COLO668 (cell line): Measurements from ENCODE around the gene PLCB1.
"Not testable (repeated sequence)": the region's sequence is repeated elsewhere in the genome, so short reads cannot be mapped to it uniquely, and the experiment has no call there.

Experiments used
- DNase-seq: peaks from one replicate; lab custom pipeline; 2025; ENCODE audit not compliant: unreplicated experiment; lab: John Stamatoyannopoulos, UW

Gene PLCB1

DNA sequence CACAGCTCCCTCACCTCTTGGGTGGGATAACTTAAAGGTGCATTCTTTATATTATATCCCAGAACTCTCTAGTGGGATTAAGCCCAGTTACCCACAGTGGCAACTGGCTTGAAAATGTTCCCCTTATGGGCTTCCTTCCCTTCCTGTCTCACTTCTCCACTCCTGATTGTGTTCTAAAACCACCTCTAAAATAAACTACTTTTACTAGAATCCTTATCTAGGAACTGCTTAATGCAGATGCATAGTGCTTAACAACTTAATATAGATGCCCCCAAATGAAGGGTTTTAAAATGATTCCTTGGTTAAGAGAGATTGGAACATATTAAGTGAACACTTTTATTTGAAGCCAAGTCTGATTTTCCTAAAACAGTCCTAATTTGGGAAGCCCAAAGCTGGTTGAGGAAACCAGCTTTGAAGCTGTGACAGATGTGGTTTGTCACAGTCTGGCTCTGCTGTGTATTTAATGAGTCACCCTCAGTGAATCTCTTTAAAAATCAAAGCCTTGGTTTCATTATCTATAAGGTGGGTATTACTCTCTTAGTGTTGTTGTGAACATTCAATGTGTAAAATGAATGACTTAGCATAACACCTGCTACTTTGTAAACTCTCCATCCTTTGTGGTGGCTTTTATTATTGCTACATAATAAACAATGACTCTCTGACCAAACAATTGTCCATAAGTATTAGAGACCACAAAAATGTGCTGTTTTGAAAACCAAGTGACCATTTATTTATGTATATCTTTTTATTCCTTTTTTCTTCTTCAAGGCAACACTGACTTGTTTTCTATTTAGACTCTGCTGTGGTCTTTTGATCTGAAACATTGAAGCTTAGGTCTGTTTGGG, 24.4 kb downstream of the PLCB1 start:
- DNase-seq: peak; percentile 47

- DNase-seq: not testable (repeated sequence)
Measured at GRCh38 chr20:8159217-8159616, 27.2 kb downstream of the PLCB1 start.

DNA sequence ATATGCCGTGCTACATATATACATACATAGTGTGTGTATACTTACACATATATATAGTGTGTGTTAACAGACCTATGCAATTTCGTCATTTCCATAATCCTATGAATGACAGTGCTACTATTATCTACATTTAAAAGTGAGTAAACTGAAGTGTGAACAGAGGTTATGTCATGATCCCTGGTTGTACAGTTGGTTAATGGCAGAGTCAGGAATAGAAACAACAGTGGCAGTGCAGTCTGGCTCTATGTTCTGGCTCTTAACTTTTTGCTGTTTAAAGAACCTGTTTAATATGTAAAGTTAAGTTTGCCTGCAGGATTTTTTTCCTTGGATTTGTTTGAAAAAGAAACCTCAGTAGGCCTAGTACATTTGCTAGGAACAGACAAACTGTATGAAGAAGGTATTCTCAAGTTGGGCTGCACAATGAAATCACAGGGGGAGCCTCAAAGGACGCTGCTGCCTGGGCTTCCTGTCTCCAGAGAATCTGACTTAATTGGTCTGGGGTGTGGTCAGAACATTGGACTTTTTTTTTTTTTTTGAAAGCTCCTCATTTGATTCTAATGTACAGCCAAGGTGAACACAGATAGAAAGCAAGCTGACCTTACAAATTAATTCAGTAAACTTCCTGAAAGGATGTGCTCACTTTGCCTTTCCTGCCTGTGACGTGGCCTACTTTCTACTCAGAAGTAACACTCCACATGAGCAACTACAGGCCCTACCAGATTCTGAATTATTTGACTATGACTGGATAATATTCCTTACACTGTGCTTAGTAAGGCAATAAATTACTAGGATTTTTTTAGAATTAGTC, 29.4 kb downstream of the PLCB1 start:
- no peak for DNase-seq

- no peak for DNase-seq
Measured at GRCh38 chr20:8162610-8163009, 30.5 kb downstream of the PLCB1 start.

DNA sequence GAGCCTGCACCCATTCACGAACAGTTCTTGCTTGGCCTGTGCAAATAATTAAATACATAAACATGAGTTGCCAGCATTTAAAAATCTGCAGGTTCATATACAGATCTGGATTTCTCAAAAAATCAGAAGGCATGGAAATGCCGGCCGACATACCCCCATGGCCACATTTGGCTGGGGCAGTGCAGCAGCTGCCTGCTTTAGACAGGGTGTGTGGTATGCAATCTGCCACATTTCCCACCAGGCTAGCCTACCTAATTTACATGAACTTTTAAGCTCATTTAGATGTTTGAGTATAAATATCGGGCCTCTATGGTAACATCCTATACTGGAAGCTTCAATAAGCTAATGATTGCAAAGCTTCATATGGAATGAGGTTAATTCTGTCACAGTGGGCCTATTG, 31.5 kb downstream of the PLCB1 start:
- DNase-seq: no peak

DNA sequence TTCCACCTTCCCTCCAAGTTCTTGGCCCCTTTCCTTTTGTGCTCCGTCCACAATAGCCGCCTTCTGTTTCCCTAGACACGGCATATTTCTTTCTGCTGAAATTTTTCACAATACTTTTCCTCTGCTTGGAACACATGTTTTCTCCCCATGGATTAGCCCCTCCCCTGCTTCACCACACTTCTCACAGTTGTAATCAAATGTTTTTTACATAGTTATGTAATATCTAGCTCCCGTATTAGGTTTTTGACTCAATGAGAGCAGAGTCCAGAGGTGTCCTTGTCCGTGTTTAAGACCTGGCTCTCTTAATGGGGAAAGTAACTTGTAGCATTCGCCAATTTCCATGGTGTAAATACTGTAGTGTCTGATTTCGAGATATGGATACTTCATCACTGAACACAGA, 34.7 kb downstream of the PLCB1 start:
- DNase-seq: no peak

- DNase-seq: no peak
Measured at GRCh38 chr20:8168785-8169288, 36.8 kb downstream of the PLCB1 start.

- DNase-seq: no peak
Measured at GRCh38 chr20:8170921-8171320, 38.9 kb downstream of the PLCB1 start.

DNA sequence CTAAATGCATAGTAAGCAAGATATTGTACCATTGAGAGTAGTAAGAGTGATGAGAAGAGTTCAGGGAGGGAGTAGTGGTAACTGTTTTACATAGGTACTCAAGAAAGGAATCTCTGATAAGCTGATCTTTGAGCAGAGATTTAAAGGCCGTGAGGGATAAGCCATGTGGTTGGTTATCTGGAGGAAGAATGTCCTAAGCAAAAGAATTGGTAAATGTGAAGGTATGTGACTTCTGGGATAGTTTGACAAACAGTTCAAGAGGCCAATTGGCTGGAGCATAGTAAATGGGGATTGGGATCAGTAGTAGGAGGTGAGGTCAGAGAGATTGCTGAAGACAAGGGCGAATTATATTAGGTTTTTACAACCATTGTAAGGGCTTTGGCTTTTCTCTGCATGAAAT, 40.1 kb downstream of the PLCB1 start:
- no peak for DNase-seq

DNA sequence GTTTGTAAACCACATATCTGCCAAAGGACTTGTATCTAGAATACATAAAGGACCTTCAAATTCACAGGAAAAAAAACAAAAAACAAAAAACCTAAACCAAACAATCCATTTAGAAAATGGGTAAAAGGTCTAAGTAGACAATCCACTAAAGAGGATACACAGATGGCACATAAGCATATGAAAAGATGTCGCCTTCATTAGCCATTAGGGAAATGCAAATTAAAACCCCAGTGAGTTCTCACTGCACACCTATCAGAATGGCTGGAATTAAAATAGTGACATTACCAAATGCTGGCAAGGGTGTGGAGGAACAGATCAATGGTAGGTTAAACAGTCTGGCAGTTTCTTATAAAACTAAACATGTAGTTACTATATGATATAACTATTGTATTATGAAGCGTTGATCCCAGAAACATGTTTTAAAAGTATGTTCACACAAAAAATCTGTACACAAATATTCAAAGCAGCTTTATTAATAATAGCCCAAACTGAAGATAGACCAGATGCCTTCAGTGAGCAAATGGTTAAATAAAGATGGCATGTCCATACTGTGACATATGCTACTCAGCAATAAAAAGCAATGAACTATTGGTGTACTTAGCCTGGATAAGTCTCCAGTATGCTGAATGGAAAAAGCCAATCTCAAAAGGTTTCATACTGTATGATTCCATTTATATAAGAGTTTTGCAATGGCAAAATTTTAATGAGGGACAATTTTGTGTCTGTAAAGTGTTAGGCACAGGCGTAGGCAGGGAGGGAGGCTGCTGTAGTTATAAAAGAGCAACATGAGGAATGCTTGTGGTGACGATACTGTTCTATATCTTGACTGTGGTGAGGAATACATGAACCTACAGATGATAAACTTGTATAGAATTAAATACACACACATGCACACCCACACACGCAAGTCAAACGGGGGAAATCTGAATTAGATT, 43.9 kb downstream of the PLCB1 start:
- no peak for DNase-seq

DNA sequence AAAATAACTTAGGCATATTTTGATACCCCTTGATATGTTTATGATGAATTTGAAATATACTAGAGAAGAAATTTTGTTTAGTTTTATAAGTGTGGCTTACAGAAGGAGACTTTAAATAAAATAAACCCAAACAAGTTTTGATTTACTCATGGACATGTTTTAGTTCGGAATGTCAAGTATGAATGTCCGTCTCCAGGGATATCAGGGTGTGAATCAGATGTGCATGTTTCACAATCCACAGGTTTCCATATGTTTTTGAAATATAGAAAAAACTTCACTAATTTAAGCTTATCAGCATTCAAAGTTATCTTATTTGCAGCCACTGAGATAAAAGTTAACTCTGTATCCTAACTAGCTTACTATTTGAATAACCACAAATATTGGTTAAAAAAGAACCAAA, 51.5 kb downstream of the PLCB1 start:
- no peak for DNase-seq

GRCh38 chr20:8187740-8188139, 55.7 kb downstream of the PLCB1 start:
- DNase-seq: no peak

DNA sequence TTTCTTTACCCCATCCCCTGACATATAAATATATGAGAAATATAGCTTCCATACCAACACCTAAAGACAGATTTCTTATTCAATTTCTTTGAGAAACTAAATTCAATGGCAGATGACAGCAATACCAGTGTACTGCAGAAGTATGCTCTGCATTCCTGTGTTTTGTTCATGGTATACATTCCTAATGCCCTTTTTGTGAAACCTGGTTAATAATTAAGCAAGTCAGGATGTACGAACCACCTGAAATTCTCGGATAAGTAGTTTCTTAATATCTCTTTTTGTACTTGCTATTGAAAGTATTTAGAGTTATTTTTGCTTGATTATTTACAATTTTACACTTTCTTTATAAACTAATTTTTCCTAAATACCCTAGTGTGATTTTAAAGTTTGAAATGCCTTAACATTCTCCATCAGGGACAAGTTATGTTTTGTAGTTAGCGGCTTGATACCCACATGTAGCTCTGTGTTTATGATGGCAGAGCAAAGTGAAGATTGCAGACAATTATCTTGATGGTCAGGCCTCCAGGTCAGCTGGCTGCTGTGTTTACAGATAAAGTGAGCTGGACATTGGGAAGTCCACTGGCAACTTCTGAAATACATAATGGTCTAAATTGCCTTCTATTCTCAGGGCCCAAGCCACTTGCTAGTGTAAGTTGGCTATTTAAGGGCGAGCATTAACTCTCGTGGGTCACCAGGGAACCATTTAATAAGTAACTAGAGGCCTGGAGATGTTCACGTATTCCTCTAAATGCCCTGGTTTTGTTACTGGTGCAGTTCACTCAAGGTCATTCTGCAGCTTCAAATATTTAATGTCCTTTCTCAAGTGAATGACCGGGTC, 58.2 kb downstream of the PLCB1 start:
- no peak for DNase-seq

GRCh38 chr20:8194721-8195120, 62.7 kb downstream of the PLCB1 start:
- DNase-seq: no peak

- no peak for DNase-seq
Measured at GRCh38 chr20:8196096-8196495, 64.0 kb downstream of the PLCB1 start.

- DNase-seq: no peak
Measured at GRCh38 chr20:8200220-8200619, 68.2 kb downstream of the PLCB1 start.

DNA sequence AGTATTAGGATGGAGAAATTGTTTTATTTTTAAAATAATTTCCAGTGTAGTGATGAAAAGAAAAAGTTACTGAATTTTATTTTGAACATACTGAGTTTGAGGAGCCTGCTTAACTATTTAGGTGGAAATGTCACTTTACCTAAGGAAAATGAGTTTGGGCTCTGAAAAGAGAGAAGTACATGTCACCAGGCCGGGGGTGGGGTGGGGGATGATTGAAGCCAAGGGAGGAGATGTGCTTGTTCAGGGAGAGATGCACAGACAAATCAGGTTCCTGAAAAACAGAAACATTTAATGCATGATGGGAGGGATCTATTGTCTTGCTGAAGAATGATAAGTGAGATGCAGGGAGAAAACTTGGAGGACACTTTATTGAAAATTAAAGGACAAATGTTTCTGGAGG, 71.3 kb downstream of the PLCB1 start:
- no peak for DNase-seq

GRCh38 chr20:8205996-8206395, 73.9 kb downstream of the PLCB1 start:
- no peak for DNase-seq

- DNase-seq: no peak
Measured at GRCh38 chr20:8208226-8208625, 76.2 kb downstream of the PLCB1 start.

DNA sequence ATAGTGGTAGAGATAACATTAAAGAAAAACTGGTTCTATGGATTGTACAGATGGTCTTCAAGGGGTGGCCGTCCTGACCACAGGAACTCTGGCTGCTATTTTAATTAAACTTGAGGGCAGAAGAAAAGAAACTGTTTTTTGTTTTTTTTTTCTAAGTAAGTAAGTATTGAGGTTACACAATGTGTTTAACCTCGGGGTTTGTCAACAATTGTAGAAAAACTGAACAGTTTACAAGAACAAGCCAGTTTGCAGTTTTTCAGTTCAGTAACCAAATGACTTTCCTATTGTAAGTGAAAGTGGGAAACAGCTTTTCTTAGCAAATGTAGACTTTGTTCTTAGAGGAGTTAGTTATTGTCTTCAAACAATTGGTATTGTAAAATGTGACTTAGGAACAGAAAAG, 77.0 kb downstream of the PLCB1 start:
- no peak for DNase-seq
